ENCODE data around the gene PRDM15.

GRCh38 chr21:41769111-41769510 lies 110.0 kb downstream of the PRDM15 start:
- TF ChIP-seq CTCF (IDR thresholded peaks at IDR 0.05) (no peak), POLR2A (IDR thresholded peaks at IDR 0.05) (no peak)

All from esophagus squamous epithelium (tissue), 4 donors.